GM21360 (cell line): Measurements from ENCODE around the gene DDX10.
"Not testable (repeated sequence)": the region's sequence is repeated elsewhere in the genome, so short reads cannot be mapped to it uniquely, and the experiment has no call there.

Source experiments
- ATAC-seq: cut with Tn5 transposase; IDR thresholded peaks from one replicate; pipeline ENCODE4 v1.9.1; 2021; ENCODE audit warnings: mild to moderate bottlenecking, moderate library complexity; ENCODE audit not compliant: unreplicated experiment

DDX10 gene

GRCh38 chr11:108713076-108713790 lies 48.4 kb downstream of the DDX10 start:
- ATAC-seq, result peak; percentile 53

- ATAC-seq, result no peak
Measured at GRCh38 chr11:108715239-108715638, 50.4 kb downstream of the DDX10 start.

- ATAC-seq, result no peak
Measured at GRCh38 chr11:108718466-108718865, 53.6 kb downstream of the DDX10 start.

- no peak for ATAC-seq
Measured at GRCh38 chr11:108724974-108725689, 60.3 kb downstream of the DDX10 start.

- ATAC-seq, result no peak
Measured at GRCh38 chr11:108726077-108726800, 61.4 kb downstream of the DDX10 start.

- peak; percentile 50 for ATAC-seq
Measured at GRCh38 chr11:108727665-108728064, 62.8 kb downstream of the DDX10 start.

- ATAC-seq, result no peak
Measured at GRCh38 chr11:108729227-108729871, 64.5 kb downstream of the DDX10 start.

GRCh38 chr11:108732395-108732794 lies 67.5 kb downstream of the DDX10 start:
- ATAC-seq, result no peak

GRCh38 chr11:108733479-108734116 lies 68.7 kb downstream of the DDX10 start:
- ATAC-seq, result peak; percentile 97

GRCh38 chr11:108734283-108734682 lies 69.4 kb downstream of the DDX10 start:
- ATAC-seq, result no peak

GRCh38 chr11:108734956-108735559 lies 70.2 kb downstream of the DDX10 start:
- no peak for ATAC-seq

GRCh38 chr11:108740132-108740531 lies 75.3 kb downstream of the DDX10 start:
- ATAC-seq, result not testable (repeated sequence)

GRCh38 chr11:108743851-108744250 lies 79.0 kb downstream of the DDX10 start:
- ATAC-seq, result no peak

- ATAC-seq, result no peak
Measured at GRCh38 chr11:108748968-108749367, 84.1 kb downstream of the DDX10 start.

GRCh38 chr11:108751444-108751843 lies 86.6 kb downstream of the DDX10 start:
- ATAC-seq, result peak; percentile 63

- ATAC-seq, result no peak
Measured at GRCh38 chr11:108752297-108752751, 87.5 kb downstream of the DDX10 start.

- no peak for ATAC-seq
Measured at GRCh38 chr11:108754901-108755625, 90.2 kb downstream of the DDX10 start.

GRCh38 chr11:108757630-108758029 lies 92.8 kb downstream of the DDX10 start:
- ATAC-seq, result no peak

GRCh38 chr11:108758458-108758857 lies 93.6 kb downstream of the DDX10 start:
- ATAC-seq, result no peak
